Measurements from ENCODE around the gene GSG1L.

GSG1L gene

GRCh38 chr16:27932542-27933135 is 130.9 kb downstream of the GSG1L start:
- no peak for DNase-seq

DNA sequence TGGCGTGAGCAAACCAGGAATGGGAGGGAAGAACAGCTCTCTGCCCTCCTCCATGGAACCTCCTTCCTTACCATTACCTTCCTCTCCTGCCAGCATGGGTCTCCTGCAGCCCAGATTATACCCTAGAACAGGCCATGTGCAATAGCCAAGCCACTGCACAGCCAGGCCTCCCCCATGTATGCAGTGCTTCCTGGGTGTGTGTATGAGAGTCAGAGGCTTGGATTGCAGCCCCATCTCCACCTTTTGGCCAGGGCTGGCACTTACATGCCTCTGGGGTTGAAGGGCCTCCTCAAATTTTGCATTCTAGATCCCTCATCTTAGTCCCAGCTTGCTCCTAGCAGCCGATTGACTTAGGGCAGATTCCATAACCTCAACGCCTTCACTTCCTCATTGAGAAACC is 133.7 kb downstream of the GSG1L start:
- no peak for DNase-seq

DNA sequence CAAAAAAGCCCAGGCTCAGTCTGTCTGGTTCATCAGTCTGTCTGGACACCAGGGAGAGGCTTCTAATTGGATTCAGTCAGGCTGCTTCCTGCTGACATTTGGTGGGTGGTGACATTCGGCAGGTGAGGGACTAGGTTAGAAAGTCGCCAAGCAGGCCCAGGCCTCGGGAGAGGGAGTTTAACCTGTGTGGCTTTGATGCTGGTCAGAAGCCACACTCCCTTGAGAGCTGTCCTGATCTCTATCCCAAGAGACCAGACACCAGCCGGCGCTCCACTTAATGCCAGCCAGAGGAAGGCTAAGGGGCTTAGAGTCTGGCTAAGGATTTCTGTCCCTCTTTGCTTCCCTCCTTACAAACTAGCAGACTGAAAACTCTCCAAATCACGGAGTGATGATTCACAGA is 135.0 kb downstream of the GSG1L start:
- DNase-seq: no peak

DNA sequence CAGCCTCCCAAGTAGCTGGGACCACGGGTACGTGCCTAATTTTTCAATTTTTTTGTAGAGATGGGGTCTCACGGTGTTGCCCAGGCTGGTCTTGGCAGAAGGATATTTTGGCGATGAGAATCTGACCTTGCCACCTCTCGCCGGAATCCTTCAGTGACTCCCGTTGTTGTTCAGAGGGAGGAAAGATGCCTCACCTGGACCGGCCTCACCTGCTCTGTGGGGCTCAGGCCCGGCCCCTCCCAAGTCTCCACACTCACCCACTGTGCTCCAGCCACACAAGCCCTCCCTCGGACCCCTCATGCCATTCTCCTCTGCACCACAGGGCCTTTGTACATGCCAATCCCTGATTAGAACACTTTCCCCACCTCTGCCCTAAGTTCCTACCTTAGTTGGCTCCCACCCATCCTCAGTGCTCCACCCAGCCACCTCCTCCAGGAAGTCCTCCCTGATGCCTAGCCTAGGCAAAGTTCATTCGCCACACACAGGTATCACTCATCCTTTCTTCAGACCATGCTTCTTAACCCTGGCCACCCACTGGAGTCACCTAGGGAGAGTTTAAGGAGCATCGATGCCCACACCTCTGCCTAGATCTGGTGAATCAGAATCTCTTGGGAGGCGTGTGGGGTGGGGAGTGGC is 136.1 kb downstream of the GSG1L start:
- DNase-seq: no peak

DNA sequence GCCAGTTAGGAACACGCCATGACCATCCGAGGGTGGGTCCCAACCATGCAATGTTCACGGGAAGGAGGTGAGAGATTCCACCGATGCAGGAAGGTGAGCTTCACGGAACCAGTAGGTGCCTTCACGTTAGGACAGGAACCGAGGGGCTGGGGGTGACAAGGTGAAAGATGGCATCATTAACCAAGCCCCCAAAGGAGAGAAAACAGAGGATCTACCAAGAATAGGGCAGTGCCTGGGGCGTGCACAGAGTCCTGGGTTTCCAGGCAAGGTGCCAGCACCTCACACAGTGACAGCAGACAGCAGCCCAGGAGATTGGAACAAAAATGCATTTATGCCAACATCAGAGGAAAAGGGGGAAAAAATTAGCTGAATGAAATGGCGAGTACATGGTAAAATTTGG is 137.9 kb downstream of the GSG1L start:
- no peak for DNase-seq

DNA sequence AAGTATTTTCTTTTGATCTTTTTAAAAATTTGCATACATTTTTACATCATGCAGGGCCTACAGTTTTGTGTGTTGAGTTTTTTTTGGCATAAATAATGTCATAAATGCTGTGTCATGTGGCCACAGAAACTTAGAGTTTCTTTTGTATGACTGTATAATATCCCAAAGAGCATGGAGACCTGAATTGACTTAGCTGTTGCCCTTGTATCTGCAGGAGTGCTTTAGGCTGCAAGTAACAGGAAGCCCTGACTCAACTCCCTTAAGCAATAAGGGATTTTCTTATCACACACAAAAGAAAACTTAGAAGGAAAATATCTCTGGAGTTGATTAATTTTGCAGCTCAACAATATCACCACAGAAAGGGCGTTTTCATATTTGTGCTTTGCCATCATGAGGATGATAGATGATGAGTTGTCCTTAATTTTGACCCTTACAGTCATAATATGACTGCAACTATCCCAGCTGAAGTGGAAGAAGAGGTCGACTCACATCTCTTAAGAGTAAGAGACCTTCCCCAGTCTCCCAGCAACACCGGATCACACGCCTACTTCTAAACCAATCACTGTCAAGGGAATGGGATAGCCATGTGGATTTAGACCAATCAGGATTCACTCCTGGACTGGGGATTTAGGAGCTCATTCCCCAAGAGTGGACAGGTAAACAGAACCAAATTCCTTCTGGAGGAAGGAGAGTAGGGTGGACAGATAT is 138.9 kb downstream of the GSG1L start:
- DNase-seq: no peak

DNA sequence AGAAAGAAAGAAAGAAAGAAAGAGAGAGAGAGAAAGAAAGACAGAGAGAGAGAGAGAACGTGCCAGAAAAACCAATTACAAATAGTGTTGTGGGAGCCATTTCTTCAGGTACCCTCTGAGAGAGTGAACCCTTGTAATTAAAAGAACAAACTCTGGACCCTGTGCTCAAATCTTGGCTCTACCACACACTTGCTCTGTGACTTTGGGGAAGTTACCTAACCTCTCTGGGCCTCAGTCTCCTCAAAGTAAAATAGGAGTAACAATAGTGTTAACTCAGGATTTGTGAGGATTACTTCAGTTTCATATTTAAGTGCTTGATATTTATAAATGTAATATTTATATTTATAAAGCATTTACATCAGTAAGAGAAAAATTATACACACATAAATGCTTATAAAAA is 139.8 kb downstream of the GSG1L start:
- no peak for DNase-seq

GRCh38 chr16:27922433-27922832 is 141.1 kb downstream of the GSG1L start:
- DNase-seq: no peak

GRCh38 chr16:27921134-27921533 is 142.4 kb downstream of the GSG1L start:
- DNase-seq: no peak

DNA sequence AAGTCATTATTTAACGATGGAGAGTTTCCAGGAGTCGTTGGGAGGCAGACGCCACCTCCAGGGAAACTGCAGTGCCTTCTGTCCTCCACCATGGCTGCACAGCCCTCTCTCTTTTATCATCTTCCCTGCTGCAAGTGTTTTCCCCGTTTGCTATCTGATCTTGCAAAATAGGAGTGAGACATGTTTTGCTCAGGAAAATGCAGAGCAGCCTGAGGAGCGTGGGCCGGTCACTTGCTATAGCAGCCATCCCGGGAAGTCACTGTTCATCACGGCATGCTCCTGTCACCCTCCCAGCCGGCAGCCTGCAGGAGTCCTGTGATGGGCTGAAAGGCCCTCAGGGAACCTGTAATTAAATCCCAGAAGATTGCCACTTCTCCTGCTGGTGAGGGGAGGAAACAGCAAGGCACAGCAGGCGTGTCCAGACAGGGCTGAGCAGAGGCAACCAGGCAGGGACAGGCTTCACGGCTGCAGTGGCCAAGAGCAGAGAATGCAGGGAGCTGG is 143.1 kb downstream of the GSG1L start:
- no peak for DNase-seq

- DNase-seq: no peak
These were observed 144.8 kb downstream of the GSG1L start for GRCh38 chr16:27918755-27919154.

- DNase-seq: no peak
These were observed 145.6 kb downstream of the GSG1L start for GRCh38 chr16:27917949-27918348.

DNA sequence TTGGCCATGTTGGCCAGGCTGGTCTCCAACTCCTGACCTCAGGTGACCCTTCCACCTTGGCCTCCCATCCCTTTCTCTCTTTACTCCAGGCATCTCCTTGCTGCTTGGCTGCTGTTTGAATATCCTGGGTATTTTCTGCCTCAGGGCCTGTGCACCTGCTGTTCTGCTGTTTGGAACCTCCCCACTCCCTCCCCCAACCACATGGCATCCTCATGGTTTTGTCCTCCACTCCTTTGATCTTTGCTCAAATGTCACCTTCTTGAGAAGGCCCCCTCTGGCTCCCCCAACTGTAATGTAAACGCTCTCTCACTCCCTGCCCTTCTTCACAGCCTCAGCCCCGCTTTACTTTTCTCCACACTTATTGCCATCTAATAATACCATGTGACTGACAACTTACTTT is 152.0 kb downstream of the GSG1L start:
- no peak for DNase-seq

- no peak for DNase-seq
These were observed 156.0 kb downstream of the GSG1L start for GRCh38 chr16:27907457-27907972.

GRCh38 chr16:27906883-27907282 is 156.6 kb downstream of the GSG1L start:
- no peak for DNase-seq

GRCh38 chr16:27903046-27903655 is 160.4 kb downstream of the GSG1L start:
- no peak for DNase-seq

DNA sequence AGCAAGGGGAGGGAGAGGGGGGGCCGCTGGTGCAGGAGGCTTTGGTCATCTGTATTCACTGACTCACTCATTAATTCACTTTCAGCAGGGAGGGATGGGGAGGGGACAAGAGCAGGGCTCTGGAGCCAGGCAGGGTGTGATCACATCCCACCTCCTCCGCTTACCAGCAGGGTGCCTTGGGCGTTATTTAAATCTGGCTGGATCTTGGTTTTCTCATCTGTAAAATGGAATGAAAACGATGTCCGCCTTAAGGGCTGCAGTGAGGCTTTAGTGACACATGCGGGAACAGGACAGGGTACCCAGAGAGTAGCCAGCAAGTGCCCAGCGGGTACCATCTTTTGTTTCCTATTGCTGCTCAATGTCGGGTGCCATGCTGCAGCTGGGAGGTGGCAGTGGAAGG is 161.0 kb downstream of the GSG1L start:
- DNase-seq: no peak

- no peak for DNase-seq
These were observed 161.6 kb downstream of the GSG1L start for GRCh38 chr16:27901956-27902355.

DNA sequence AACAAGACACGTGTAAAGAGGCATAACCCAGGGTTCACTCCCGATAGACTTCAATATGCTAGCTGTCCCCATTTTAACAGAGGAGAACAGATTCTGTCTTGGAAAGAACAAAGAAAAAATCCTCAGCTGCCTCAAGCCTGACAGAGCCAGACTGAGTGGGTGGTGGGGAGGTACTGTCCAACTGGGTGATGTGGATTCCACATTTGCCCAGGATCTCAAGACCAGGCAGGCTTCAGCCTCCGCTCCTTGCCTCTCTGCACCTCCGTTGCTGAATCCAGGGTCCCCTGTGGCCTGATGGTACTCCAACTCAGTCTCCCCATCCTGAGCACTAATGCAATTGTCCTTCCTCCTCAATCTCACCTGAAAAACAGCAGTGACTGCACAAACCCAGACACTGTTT is 163.8 kb downstream of the GSG1L start:
- DNase-seq: no peak

DNA sequence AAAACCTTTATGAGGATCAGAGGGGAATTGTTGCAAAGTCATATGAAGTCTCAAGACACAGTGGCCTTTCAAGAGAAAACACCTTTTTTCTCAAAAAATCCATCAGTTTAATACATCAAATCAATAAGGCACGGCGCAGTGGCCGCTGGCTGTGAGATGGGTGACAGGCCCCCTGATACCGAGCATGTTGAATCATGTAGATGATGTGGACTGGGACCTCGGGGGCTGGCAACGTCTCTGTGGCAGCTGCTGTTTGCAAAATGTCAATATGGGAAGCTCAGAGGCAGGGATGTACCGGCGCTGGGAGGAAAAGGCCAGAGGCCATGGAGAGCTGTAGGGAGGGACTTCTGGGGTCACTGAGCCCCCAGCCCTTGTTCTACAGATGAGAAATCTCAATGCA is 169.1 kb downstream of the GSG1L start:
- DNase-seq: no peak

DNA sequence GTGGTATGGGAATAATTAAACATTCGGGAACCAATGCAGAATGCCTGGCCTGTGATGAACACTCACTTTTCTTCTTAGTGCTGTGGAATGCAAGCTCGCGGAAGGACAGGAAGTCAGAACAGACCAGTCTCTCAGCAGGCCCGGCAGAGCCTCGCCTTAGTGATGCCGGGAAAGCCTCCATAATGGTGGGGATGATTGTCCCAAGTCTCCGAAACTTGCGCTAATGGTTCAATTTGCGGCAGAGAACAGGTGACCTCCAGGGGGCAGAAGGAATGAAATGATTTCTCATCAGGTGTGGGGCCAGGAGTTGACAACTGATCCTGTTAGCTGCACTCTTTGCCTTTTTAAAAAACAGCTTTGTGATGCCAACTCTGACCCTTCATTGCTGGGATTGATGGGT is 170.6 kb downstream of the GSG1L start:
- DNase-seq: no peak

- DNase-seq: no peak
These were observed 172.6 kb downstream of the GSG1L start for GRCh38 chr16:27890866-27891265.

- no peak for DNase-seq
These were observed 173.5 kb downstream of the GSG1L start for GRCh38 chr16:27890006-27890405.

DNA sequence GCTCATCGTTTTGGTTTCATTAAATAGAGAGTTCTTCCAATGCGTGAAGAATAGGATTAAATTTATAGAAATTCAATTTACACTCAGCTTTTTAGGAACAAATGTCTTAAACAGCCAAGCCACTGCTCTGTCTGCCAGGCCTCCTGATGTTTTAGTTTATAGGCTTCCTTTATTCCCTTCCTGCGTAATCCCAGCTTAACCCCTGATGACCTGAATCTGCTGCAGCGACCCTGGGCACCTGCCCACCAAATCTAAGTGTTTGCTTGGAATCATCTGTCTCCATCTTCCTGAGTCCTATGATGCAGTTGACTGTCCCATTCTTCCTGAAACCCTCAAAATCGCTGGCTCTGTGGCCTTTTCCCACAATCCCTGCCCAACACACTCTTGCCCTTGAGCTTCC is 179.9 kb downstream of the GSG1L start:
- no peak for DNase-seq
